ENCODE data around the gene KMT2D.
A peak's percentile ranks its signal among the peaks of the same experiment; 100 is the strongest.

The KMT2D gene

GRCh38 chr12:49020441-49020840, 40.2 kb downstream of the KMT2D start:
- DNase-seq (ENCODE audit: low read depth), result no peak
- no peak for TF ChIP-seq CTCF (conservative IDR thresholded peaks at IDR 0.05; ENCODE audit: control insufficient read depth, insufficient read depth, low read depth, low read length)
- H3K4me3 ChIP-seq (ENCODE audit: control insufficient read depth, low read depth, low read length), result no peak overlapping the region

GRCh38 chr12:49019443-49020324, 40.9 kb downstream of the KMT2D start:
- TF ChIP-seq CTCF (conservative IDR thresholded peaks at IDR 0.05; ENCODE audit: control insufficient read depth, insufficient read depth, low read depth, low read length), result peak; percentile 61
- no peak overlapping the region for H3K4me3 ChIP-seq (ENCODE audit: control insufficient read depth, low read depth, low read length)
- peak; percentile 59 for DNase-seq (ENCODE audit: low read depth)

GRCh38 chr12:49019120-49019430, 41.5 kb downstream of the KMT2D start:
- DNase-seq (ENCODE audit: low read depth), result no peak
- no peak for TF ChIP-seq CTCF (conservative IDR thresholded peaks at IDR 0.05; ENCODE audit: control insufficient read depth, insufficient read depth, low read depth, low read length)
- peak overlapping the region; percentile 97 for H3K4me3 ChIP-seq (ENCODE audit: control insufficient read depth, low read depth, low read length)

- TF ChIP-seq CTCF (conservative IDR thresholded peaks at IDR 0.05; ENCODE audit: control insufficient read depth, insufficient read depth, low read depth, low read length), result peak; percentile 43
- DNase-seq (ENCODE audit: low read depth), result peak; percentile 95
- peak within 1 kb of the TSS; percentile 97 for H3K4me3 ChIP-seq (ENCODE audit: control insufficient read depth, low read depth, low read length)
Measured at GRCh38 chr12:49018261-49019119, 42.1 kb downstream of the KMT2D start, which contains the start of gene PRKAG1. TSS of gene PRKAG1 (minus strand) at chr12:49018776. CDS start at chr12:49018740, 36 bp downstream.

- DNase-seq (ENCODE audit: low read depth), result peak; percentile 53
- no peak for TF ChIP-seq CTCF (conservative IDR thresholded peaks at IDR 0.05; ENCODE audit: control insufficient read depth, insufficient read depth, low read depth, low read length)
- peak overlapping the region; percentile 97 for H3K4me3 ChIP-seq (ENCODE audit: control insufficient read depth, low read depth, low read length)
Measured at GRCh38 chr12:49017891-49018260, 42.7 kb downstream of the KMT2D start.

- H3K4me3 ChIP-seq (ENCODE audit: control insufficient read depth, low read depth, low read length), result no peak overlapping the region
Measured at GRCh38 chr12:49015196-49015595, 45.4 kb downstream of the KMT2D start.

More at GRCh38 chr12:49015196-49015595, 45.4 kb downstream of the KMT2D start:
- DNase-seq (ENCODE audit: low read depth), result no peak
- no peak for TF ChIP-seq CTCF (conservative IDR thresholded peaks at IDR 0.05; ENCODE audit: control insufficient read depth, insufficient read depth, low read depth, low read length)

Measured in fibroblast of mammary gland (primary cell).